GM19452 (cell line): ENCODE data around the gene MRPS18B.
"Not testable (repeated sequence)": the region's sequence is repeated elsewhere in the genome, so short reads cannot be mapped to it uniquely, and the experiment has no call there.

Experiments
- ATAC-seq: cut with Tn5 transposase; IDR thresholded peaks from one replicate; pipeline ENCODE4 v1.9.1; 2021; ENCODE audit not compliant: unreplicated experiment

The MRPS18B gene

GRCh38 chr6:30635834-30636233 is 18.2 kb downstream of the MRPS18B start:
- ATAC-seq, result no peak

DNA sequence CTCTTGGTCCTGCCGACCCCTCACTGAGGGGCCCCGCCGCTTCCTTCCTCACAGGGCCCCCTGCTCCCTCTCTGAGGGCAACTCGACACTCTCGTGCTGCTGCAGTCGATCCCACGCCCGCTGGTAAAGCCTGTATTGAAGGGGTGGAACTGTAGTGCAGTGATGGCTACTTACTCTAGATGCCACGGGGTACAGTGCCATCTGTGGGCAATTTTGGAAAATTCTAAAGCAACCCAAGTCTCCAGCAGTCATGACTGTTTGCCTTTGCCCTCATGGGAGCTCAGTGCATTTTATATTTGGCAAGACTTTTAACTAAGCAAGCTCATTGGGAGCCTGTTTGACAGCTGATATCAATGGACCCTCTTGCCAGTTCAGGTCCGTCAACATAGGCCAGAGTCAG is 22.8 kb downstream of the MRPS18B start:
- no peak for ATAC-seq

DNA sequence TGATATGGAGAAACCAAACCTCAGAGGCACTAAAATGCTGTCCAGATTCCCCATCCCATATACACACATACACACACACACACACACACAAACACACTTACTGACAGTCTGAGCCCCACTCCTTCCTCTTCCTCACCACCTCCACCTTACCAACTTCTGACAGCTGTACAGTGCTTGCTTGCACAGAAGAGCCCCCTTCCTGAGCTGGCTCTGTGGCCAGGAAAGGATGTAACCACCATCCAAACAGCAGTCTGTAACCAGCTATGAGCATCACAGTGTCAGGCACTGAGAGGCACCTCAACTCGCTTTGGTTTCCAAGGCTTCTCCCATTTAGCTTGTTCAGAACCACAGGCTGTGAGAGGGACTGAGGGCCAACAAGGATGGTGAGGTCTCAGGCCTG is 23.4 kb downstream of the MRPS18B start:
- ATAC-seq, result no peak

- no peak for ATAC-seq
Observed at GRCh38 chr6:30643656-30644055, 26.0 kb downstream of the MRPS18B start.

DNA sequence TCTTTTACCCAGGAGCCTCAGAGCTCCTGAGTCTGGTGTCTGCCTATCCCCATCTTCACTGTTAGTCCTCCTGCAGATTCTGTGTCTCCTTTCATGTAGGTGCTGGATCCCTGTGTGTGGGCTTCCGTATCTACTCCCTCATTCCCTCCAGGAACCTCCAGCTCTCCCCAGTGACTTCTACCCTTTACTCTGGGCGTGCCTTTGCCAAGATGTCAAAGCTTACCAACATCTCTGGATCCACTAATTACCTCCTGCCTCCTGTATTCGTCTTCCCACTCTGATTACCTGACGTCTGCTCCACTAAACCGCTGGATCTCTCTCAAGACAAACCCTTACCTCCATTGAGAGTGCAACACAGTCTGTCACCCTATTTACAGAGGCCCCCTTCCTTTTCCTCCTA is 27.1 kb downstream of the MRPS18B start:
- no peak for ATAC-seq

DNA sequence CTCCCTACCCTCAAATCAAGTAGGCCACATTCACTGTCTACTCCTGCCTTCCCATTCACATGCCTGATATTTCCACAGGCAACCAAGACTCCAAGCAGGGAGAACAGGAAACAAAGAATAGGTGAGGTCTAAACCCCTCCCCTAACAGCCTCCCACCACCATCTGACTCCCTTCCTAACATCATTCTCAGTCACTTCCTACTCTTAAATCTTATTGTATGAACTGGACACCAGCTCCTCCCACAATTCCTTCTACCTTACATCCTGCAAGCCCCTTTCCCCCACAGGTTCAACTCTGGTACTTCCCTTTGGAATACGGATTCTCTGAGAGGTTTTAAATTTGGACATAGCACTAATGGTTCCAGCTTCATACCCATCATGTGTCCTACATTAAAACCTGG is 28.3 kb downstream of the MRPS18B start:
- no peak for ATAC-seq

DNA sequence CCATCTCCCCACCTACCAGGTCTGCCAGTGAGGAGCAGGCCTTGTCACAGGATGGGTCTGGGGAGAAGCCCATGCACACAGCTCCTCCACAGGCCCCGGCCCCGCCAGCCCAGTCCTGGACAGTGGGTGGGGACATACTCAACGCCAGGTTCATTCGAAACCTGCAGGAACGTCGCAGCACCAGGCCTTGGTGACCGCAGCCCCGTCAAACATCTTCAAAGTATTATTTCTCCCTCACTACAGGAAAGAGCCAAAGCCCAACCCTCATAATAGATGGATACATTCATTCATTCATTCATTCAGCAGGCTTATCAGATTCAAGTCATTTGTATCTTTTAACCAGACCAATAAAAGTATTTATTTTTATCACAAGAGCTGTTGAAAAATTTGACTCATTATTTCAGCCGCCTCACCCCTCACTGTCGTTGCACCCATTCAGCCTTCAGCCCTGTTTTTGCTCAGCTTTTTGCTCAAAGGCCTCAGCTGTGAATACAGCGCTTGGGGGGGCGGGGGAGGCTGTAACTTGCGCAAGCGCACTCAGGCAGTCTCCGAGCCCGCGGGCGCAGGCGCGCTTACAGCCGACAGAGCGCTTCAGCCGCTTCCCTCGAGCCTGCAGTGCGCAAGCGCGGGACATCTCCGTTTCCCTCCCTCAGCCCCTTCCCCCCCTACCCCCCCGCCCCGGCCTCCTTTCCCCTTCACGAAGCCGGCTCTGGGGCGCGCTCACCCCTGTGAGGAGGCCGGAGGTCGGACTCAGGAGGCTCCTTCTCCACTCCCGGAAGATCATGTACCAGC is 29.0 kb downstream of the MRPS18B start, which contains the start of gene C6orf136:
Gene C6orf136 (plus strand): TSS at position 684 of the 792 bp plus-strand sequence. CDS start 99 bp downstream, at position 783.
- ATAC-seq, result no peak

DNA sequence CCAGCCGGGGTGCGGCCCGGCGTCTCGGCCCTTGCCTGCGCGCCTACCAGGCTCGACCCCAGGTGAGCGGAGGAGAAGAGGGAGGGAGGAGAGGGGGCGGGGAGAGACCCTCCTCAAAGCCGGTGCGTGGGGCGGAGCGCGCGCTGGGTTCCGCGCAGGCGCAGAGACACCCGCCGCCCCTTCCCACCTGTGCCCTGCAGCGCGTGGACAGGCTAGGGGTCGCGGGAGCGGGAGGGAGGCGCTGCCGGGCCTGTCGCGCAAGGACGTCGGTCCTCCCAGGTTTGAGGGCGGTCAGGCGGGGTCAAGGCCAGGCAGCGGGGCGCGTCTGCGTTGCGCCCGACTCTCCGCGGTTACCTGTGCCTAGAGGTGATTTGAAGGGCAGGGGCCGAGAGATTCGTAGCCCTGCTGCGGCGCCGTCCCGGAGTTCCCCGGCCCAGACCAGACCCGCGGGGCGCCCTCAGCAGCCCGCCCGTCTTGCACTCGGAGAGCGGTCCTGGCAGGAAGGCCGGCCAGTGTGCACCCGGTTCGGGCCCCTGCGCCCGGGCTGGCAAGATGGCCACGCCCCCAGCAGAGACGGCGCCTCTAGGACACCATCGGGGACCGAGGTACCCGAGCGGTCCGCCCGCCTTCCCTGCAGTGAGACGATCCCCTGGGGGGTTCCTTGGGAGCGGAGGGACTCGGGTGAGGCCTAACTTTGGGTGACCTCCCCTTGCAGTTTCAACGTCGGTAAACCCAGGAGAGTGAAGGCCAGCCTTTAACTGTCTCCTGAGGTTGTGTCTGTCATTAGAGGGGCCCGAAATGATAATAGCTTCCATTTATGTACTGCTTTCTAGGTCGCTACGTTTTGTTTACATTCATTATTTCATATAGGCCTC is 29.8 kb downstream of the MRPS18B start:
- ATAC-seq, result no peak

GRCh38 chr6:30651143-30651542 is 33.5 kb downstream of the MRPS18B start:
- ATAC-seq, result no peak

DNA sequence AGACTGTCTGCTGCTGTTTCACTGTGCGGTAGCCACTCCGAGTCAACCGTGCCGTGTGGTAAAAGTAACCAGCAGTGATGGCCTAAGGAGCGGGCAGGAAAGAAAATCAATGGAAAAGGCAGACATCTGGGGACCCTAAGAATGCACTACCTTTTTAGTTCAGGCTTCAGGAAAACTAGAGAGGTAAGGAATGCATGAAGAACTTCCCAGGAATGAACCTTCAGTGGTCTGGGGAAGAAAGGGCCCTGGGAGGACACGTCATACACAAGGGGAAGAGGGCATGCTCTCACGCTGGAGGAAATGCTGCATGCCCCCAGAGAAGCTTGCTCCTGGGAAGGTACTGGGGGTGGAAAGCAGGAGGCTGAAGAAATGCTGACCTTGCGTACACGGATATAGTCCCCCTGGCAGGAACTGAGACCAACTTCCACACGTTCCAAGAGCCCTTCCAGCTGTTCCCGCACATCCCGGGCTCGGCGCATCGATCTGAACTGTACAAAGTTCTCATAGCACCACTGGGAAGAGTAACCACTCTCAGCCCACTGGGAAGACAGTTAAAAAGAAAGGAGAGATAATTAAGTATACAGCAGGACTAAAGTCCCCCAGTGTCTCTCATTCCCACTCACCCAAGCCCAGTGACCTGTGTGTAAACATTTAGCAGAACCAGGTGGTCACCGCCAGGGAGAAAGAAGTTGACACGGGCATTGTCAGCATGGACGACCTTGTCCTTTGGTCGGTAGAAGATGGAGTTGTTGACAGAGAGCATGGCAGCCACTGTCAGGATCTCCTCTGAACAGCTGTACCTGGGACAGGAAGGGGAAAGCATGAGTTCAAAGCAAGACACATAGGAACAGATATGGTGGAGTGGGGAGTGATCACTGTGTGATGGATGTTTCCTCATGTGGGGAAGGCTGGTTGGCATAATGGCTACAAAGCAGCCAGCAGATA is 37.4 kb downstream of the MRPS18B start:
- ATAC-seq, result no peak

GRCh38 chr6:30655743-30656094 is 38.1 kb downstream of the MRPS18B start:
- ATAC-seq, result no peak

DNA sequence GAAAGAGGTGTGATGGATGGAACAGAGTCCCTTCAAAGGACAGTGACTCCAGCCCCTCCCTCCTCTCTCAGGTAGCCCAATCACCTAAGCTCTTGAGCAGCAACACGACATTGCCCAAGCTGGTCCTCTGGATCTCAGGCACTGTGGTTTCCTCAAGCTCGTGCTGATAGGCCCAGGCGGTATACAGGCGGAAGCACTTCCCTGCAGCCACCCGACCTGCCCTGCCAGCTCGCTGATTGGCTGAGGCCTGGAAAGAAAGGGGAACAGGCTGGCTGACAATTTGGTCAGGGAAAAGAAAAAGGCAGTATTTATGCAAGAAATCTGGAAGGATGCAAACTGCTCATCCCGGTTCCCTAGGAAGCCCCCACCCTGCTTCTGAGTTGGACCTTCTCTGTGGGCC is 38.9 kb downstream of the MRPS18B start:
- ATAC-seq, result no peak

DNA sequence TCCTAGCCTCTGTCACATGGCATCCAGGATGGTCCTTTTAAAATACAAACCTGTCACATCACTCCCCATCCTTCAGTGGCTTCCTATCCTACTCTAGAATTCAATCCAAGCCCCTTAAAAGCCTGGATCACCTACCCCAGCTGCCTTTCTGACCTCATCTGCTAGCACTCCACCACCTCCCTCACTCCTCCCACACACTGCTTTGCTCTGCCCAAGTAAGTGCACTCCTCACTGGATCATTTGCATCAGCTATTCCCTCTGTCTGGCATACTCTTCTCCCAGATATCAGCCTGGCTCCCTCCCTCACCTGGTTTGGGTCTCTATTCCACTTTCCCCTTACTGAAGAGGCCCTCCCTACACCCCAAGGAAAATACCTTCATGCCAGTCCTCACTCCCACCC is 39.8 kb downstream of the MRPS18B start:
- ATAC-seq, result no peak

DNA sequence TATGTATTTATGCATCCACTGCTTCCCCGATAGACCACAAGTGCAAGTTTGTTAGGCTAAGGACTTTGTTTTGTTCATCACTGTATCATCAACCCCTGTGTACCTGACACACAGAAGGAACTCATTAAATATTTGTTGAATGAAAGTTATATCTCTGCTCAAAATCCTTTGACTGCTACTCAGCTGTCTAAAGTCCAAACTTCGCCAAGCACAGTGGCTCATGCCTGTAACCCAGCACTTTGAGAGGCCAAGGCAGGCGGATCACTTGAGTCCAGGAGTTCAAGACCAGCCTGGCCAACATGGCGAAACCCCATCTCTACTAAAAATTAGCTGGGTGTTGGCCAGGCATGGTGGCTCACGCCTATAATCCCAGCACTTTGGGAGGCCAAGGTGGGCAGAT is 40.3 kb downstream of the MRPS18B start:
- ATAC-seq, result not testable (repeated sequence)

GRCh38 chr6:30664994-30665767 is 47.5 kb downstream of the MRPS18B start:
- no peak for ATAC-seq

DNA sequence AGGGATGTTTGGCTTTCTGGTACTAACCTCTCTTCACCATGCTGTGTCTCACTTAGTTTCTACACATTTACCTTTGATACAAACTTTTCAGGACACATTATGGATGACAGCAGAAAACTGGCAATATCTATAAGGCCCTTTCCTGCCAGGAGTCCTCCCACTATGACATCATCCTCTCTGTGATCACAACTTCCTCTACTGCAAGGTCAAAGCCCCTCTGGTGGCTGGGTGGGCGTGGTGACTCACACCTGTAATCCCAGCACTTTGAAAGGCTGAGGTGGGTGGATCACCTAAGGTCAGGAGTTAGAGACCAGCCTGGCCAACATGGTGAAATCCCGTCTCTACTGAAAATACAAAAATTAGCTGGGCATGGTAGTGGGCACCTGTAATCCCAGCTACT is 48.7 kb downstream of the MRPS18B start:
- ATAC-seq, result not testable (repeated sequence)

GRCh38 chr6:30670760-30671527 is 53.3 kb downstream of the MRPS18B start:
- ATAC-seq, result no peak

DNA sequence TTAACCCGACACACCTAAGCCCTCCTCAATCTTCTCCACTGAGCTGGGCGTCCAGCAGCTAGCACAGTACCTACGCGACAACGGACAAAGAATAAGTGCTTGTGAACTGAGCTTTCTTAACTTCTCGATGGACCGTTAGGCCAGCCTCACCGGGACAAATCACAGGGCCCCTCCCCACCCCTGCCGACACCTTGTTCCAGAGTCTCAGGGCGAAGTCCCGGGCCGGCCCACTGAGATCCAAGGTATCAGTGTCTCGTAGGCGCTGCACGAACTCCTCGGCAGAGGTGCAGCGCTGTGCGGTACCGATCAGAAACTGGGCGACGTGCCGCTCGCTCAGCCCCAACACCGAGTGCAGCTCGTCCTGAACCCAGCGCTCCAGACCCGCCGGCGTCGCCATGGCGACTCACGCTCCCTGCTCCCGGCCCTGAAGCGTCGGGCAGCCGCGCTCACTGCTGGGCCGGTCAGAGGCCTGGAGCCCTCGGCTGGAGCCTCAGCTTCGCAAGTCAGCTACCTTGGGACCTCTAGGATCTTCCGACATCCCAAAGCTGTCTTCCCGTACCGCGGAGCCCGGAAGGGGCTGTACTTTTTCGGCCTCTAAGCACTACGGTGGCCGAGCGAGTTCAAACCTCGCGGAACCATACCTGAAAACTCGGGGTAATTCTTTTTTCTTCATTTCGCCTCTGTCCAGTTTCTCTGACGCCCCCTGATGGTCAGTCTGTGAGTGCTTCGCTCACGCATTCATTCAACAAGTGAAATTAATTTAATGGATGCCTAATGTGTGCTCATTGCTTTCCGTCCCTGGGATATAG is 55.0 kb downstream of the MRPS18B start, which contains the start of gene DHX16:
Gene DHX16 (minus strand): TSS at position 562 of the 809 bp plus-strand sequence. CDS start 165 bp downstream, at position 397.
- peak; percentile 76 for ATAC-seq
